22Rv1 (cell line): ENCODE measurements around the gene KIAA1958.

Experiments used
- CTCF ChIP-seq: fragments of 450-650 bp; IDR thresholded peaks from 2 replicates; pipeline ENCODE4 v1.5.1; 2017; ENCODE audit warnings: mild to moderate bottlenecking
- ZFX ChIP-seq: fragments of 450-650 bp; IDR thresholded peaks from 2 replicates; pipeline ENCODE4 v1.6.1; 2017; ENCODE audit warnings: antibody characterized with exemption, borderline replicate concordance

DNA sequence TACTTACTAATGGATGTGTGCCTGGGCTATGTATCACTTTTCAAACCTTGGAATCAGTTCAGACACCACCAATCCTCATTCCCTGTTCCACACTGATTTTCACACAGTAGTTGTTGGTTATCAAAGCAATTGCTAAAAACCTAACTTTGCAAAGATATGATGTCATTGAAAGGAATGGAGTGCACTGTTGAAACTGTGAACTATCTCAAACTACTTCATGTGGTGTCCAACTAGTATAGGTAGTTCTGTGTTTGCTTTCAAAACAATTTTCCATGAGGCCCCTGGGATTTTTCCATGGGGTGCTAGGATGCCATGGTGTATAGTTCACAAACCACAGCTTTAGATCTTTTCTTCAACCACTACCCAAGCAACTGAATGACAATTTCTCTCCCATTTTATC, 213.5 kb downstream of the KIAA1958 start:
- no peak for TF ChIP-seq CTCF
- TF ChIP-seq ZFX: no peak
